Thyroid gland (tissue), 4 donors: ENCODE results near the gene FADS6.

Experiments used
- CTCF ChIP-seq, 6 experiments: fragments of 200-600 bp in 3 of 6; fragments of 450-650 bp in 3 of 6; sonication (generic) in 3 of 6; IDR thresholded peaks; one replicate each; pipeline ENCODE4 v1.5.1; 2016 to 2019; ENCODE audit warnings: antibody characterized with exemption in 6 of 6, mild to moderate bottlenecking in 2 of 6, inconsistent platforms in 1 of 6, moderate library complexity in 1 of 6
- POLR2A ChIP-seq, 2 donors: fragments of 450-650 bp; IDR thresholded peaks; one replicate each; pipeline ENCODE4 v1.6.1; 2017; ENCODE audit warnings: antibody characterized with exemption in 2 of 2, mild to moderate bottlenecking in 2 of 2, moderate library complexity in 1 of 2

- no peak for TF ChIP-seq CTCF (IDR thresholded peaks at IDR 0.05)
- TF ChIP-seq POLR2A (IDR thresholded peaks at IDR 0.05): no peak
These were observed 25.5 kb upstream of the FADS6 start for GRCh38 chr17:74918906-74919305.
